Mucosa of gallbladder (tissue), 1 donor: ENCODE data around the gene TMPRSS2. TPM values are rescaled to one million over a fixed set of nuclear protein-coding genes. Genes with fewer than 3 reads are reported as not detected.

Source experiments
- DNase-seq: peaks from one replicate; pipeline ENCODE4 v3.0.0-alpha.2; 2020; ENCODE audit warnings: low spot score
- total RNA-seq: library from RNA; stranded (reverse); gene quantifications from one replicate; pipeline ENCODE4 v1.2.1, GENCODE V29; 2021
- donor health status: DM: no; HTN: no; CAD: no.

The TMPRSS2 gene
- total RNA-seq = 147 TPM

- DNase-seq = peak; percentile 82
These were observed at the start of gene TMPRSS2 for GRCh38 chr21:41507521-41508414. TMPRSS2 (minus strand) TSS chr21:41508158; CDS start chr21:41498133, 10,025 bp downstream.

- DNase-seq = no peak
These were observed 47.1 kb upstream of the TMPRSS2 start for GRCh38 chr21:41555057-41555456.

GRCh38 chr21:41552254-41552653 is 44.3 kb upstream of the TMPRSS2 start:
- no peak for DNase-seq

- DNase-seq = no peak
These were observed 40.8 kb upstream of the TMPRSS2 start for GRCh38 chr21:41548781-41549180.

GRCh38 chr21:41547111-41547510 is 39.2 kb upstream of the TMPRSS2 start:
- no peak for DNase-seq

- no peak for DNase-seq
These were observed 37.8 kb upstream of the TMPRSS2 start for GRCh38 chr21:41545500-41546359.

GRCh38 chr21:41542727-41543126 is 34.8 kb upstream of the TMPRSS2 start:
- DNase-seq = no peak

- no peak for DNase-seq
These were observed 29.4 kb upstream of the TMPRSS2 start for GRCh38 chr21:41537356-41537755.

GRCh38 chr21:41536827-41537103 is 28.8 kb upstream of the TMPRSS2 start:
- DNase-seq = no peak

GRCh38 chr21:41536076-41536826 is 28.3 kb upstream of the TMPRSS2 start:
- DNase-seq = peak; percentile 72

- no peak for DNase-seq
These were observed 22.4 kb upstream of the TMPRSS2 start for GRCh38 chr21:41530366-41530765.

- no peak for DNase-seq
These were observed 21.8 kb upstream of the TMPRSS2 start for GRCh38 chr21:41529769-41530168.

GRCh38 chr21:41526478-41527087 is 18.6 kb upstream of the TMPRSS2 start:
- no peak for DNase-seq

- DNase-seq = no peak
These were observed 15.2 kb upstream of the TMPRSS2 start for GRCh38 chr21:41523175-41523574.

GRCh38 chr21:41521489-41522027 is 13.6 kb upstream of the TMPRSS2 start:
- DNase-seq = no peak

- DNase-seq = no peak
These were observed 12.8 kb upstream of the TMPRSS2 start for GRCh38 chr21:41520560-41521442.

- no peak for DNase-seq
These were observed 12.0 kb upstream of the TMPRSS2 start for GRCh38 chr21:41519806-41520559.

- DNase-seq = no peak
These were observed 10.8 kb upstream of the TMPRSS2 start for GRCh38 chr21:41518757-41519156.

GRCh38 chr21:41511858-41512257 is 3.9 kb upstream of the TMPRSS2 start:
- DNase-seq = no peak

GRCh38 chr21:41510500-41510899 is 2.5 kb upstream of the TMPRSS2 start:
- no peak for DNase-seq
